AG04449 (cell line): ENCODE measurements around the gene MXRA7.

Source experiments
- CTCF ChIA-PET: fragments of 350-600 bp; formaldehyde crosslinking; extraction: SDS; loops from one replicate; lab custom pipeline; 2021; ENCODE audit warnings: antibody characterized with exemption; lab: Yijun Ruan, JAX
- POLR2A ChIA-PET: fragments of 400-600, 350-600 bp; formaldehyde crosslinking; extraction: SDS; loops from one replicate; lab custom pipeline; 2020; ENCODE audit warnings: antibody characterized with exemption, inconsistent platforms; lab: Yijun Ruan, JAX
- DNase-seq: peaks from one replicate; pipeline ENCODE4 v3.0.0-alpha.2; 2010; ENCODE audit warnings: low read depth, low spot score
- H3K4me3 ChIP-seq: 2 replicates; pipeline ENCODE4 v1.5.1; 2011; ENCODE audit warnings: low read depth, mild to moderate bottlenecking, control low read depth, low read length
- CTCF ChIP-seq: IDR thresholded peaks from one replicate; pipeline ENCODE4 v1.5.1; 2011; ENCODE audit warnings: mild to moderate bottlenecking, moderate library complexity, low read length, control low read depth, inconsistent platforms; ENCODE audit not compliant: insufficient read depth; ENCODE audit errors: missing control alignments

MXRA7 gene

GRCh38 chr17:76672892-76673291 lies 37.9 kb downstream of the MXRA7 start:
- ChIA-PET CTCF (interaction anchor here (3.0 kb wide), 1 partner anchor 8 kb away, joined by 25 read pairs; no protein-coding TSS in a partner anchor), POLR2A (interaction anchor here (1.3 kb wide), 1 partner anchor 9 kb away, joined by 3 read pairs; no protein-coding TSS in a partner anchor)
- H3K4me3 ChIP-seq, result no peak overlapping the region; the same call in 1 of the 2 replicates
- no peak for DNase-seq
- TF ChIP-seq CTCF, result no peak

GRCh38 chr17:76672270-76672851 lies 38.4 kb downstream of the MXRA7 start:
- TF ChIP-seq CTCF, result no peak
- CTCF ChIA-PET, result interaction anchor here (0.9 to 3.0 kb wide), 3 partner anchors 9 to 114 kb away, joined by 3 to 25 read pairs (median 3); no protein-coding TSS in a partner anchor

GRCh38 chr17:76671912-76672262 lies 38.9 kb downstream of the MXRA7 start:
- ChIA-PET POLR2A (interaction anchor here (0.6 to 1.3 kb wide), 5 partner anchors 10 to 114 kb away, joined by 3 to 6 read pairs (median 3); no protein-coding TSS in a partner anchor), CTCF (interaction anchor here (0.9 to 3.0 kb wide), 4 partner anchors 9 to 149 kb away, joined by 3 to 25 read pairs (median 6); no protein-coding TSS in a partner anchor)
- H3K4me3 ChIP-seq, result peak overlapping the region; percentile 74
- no peak for DNase-seq
- no peak for TF ChIP-seq CTCF

More at GRCh38 chr17:76672270-76672851, 38.4 kb downstream of the MXRA7 start:
- DNase-seq, result no peak
- POLR2A ChIA-PET, result interaction anchor here (0.9 to 1.3 kb wide), 5 partner anchors 9 to 115 kb away, joined by 3 to 6 read pairs (median 3); no protein-coding TSS in a partner anchor
- peak overlapping the region; percentile 74 for H3K4me3 ChIP-seq

- peak; percentile 100 for DNase-seq
- ChIA-PET CTCF (interaction anchor here (0.5 to 3.0 kb wide), 5 partner anchors 10 to 148 kb away, joined by 3 to 25 read pairs (median 3); no protein-coding TSS in a partner anchor), POLR2A (interaction anchor here (0.6 to 1.3 kb wide), 5 partner anchors 10 to 114 kb away, joined by 3 to 6 read pairs (median 3); no protein-coding TSS in a partner anchor)
- H3K4me3 ChIP-seq, result peak overlapping the region; percentile 74
- TF ChIP-seq CTCF, result no peak
These were observed 39.4 kb downstream of the MXRA7 start for GRCh38 chr17:76671123-76671911.

- no peak for TF ChIP-seq CTCF
- H3K4me3 ChIP-seq, result no peak overlapping the region
- ChIA-PET POLR2A (interaction anchor here (1.3 kb wide), 1 partner anchor 11 kb away, joined by 6 read pairs; no protein-coding TSS in a partner anchor), CTCF (interaction anchor here (0.5 to 3.0 kb wide), 4 partner anchors 11 to 148 kb away, joined by 3 to 25 read pairs (median 6); no protein-coding TSS in a partner anchor)
- DNase-seq, result no peak
These were observed 40.0 kb downstream of the MXRA7 start for GRCh38 chr17:76670718-76671122.
